ENCODE data around the gene TNNI3K.

The TNNI3K gene

DNA sequence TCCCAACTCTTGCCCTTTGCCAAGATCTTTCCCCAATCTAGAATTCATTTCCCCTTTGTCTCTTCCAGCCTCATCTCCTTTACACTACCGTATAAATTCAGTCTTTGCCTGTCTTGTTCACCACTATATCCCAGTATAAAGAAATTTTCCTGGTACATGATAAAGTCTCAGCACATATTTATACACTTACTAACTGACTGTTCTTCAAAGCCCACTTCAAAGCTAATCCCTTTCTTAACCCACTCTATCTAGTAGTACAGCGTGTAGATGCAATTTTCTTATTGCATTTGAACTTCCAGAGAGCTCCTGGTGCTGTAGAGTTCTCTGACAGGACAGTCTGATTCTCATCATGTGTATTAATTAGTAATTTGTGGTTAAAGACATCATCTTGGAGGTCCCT is 199.1 kb downstream of the TNNI3K start:
- DNase-seq (ENCODE audit: low read depth): no peak

DNA sequence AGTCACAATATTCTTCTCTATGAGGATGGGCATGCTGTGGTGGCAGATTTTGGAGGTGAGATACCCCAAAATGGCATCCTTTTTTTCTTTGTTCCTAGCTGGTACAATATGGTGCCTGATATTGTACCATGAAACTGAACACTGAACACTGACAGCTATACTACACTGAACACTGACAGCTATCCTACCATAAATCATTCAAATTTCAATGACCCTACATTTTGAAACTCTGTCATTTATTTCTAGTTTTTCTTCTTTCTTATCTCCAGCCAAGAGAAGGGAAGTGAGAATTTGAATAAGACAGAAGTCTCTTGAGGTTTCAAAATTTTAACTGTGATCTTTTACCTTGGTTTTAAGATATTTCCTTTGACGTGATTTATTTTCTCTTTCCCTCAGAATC is 200.9 kb downstream of the TNNI3K start:
- no peak for DNase-seq (ENCODE audit: low read depth)

DNA sequence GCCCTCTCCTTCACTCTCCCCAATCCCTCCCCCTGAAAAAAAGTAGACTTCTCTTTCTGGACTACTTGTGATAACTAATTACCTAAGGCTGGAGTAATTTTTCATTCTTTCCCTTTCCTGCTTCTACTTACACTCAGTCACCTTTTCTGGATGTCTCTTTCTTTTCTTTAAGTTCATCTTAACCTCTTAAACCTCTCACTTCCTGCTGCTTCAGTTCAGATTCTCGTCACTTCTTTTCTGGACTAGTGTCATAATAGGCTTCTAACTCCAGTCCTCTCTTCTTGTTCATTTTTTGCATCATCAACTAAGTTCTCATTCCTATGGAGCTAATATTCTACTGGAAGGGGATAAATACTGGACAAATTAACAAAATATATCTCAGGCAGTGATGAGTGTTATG is 201.8 kb downstream of the TNNI3K start:
- DNase-seq (ENCODE audit: low read depth): no peak

DNA sequence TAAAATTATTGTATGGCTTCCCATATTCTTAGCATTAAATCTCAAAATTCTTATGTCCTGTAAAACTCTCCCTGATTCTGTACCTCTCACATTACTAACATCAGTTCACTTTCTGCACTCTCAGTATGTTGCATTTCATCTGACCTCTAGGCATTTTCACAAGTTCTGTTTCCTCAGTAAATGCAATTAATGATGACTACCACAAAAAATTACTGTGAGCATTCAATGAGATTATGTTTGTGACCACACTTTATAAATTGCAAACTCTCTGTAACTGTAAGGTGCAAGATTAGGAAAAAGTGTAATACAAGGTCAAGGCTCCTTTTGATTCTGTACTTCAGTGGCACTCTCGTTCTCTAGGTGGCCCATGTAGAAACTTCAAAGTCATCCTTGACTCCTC is 216.8 kb downstream of the TNNI3K start:
- no peak for DNase-seq (ENCODE audit: low read depth)

DNA sequence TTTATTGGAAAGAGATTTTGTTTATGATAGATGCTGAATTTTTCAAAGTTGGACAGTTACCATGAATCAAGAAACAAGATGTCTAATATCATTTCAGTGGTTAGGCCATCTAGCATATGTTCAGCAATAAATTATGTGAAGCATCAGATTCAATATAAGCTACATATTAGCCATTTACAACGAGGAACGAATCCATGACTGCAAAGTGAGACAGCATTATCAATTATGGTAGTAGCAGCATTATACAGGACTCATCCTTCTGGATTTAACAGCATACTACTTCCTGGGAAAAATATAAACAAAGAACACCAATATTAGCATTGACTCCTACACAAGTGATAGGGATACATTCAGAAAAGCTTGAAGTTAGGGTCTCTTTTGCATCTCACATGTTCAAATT is 218.1 kb downstream of the TNNI3K start:
- no peak for DNase-seq (ENCODE audit: low read depth)

DNA sequence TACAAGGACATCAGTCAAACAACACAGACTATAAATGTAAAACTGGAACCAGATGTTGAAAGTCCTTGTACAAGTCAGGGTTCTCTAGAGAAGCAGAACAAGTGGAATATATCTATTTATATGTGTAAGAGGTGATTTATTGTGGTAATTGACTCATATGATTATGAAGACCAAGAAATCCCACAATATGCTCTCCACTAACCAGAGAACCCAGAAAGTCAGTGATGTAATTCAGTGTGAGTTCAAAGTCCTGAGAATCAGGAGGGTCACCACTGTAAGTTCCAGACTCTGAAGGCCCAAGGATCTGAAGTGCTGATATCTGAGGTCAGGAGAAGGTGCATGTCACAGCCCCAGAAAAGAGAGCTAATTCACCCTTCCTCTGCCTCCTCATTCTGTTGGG is 220.2 kb downstream of the TNNI3K start:
- no peak for DNase-seq (ENCODE audit: low read depth)

DNA sequence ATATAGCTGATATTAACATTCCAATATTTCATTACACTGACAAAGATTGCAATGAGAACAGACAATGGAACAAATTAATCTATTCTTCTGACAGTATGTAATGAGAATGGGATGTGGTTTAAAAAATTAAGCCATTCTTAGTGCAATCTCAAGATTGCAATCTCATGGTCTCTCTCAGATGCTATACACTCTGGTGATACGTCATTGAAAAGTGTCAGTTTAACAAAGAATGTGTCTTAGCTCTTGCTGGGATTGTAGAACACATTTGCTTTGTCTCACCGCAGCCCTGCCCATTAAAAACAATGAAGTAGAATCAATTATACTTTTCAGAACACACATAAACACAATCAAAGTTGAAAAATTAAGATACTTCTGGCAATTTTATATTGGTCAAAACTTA is 222.1 kb downstream of the TNNI3K start:
- no peak for DNase-seq (ENCODE audit: low read depth)

DNA sequence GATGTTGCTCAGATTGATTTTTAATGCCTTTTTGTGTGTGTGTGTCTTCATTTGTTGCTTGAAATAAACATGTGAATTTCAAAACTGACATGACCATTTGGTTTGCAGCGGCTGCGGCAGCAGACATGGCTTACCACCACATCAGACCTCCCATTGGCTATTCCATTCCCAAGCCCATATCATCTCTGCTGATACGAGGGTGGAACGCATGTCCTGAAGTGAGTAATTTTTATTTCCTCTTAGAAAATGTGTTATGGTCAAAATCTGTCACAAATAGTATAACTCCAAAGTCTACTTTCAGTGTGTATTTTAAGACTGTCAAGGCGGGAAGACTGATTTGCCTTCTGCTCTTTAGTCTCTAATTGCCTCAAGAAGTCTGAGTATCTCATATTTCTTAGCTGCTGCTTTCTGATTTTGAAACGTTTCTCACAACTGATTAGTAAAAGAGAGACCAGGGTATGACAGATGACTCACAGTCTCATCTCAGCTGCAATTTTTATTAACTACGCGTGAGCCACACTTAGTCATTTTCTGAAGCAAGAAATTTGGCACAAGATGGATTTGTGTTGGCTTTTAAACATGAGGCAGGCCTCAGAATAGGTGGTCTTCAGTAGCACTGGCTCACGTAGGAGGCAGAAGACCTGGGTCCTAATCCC is 228.3 kb downstream of the TNNI3K start:
- no peak for DNase-seq (ENCODE audit: low read depth)

DNA sequence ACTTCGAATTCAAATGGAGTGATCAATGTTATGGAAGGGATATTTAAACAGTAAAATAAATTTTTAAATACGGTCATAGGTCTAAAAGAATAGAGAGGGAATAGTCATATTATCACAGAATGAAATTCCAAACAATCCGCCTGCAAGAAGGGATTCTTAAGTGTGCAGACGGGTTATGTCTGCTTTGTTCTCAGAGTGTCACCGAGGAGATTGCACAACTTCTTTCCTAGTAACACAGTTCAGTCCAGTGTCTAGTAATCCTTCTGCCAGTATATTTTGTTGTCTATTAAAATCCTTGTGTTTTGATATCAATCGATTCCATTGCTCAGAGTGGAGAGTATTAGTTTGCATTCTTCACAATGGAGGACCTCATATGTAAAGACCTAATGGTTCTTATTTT is 228.8 kb downstream of the TNNI3K start:
- no peak for DNase-seq (ENCODE audit: low read depth)

DNA sequence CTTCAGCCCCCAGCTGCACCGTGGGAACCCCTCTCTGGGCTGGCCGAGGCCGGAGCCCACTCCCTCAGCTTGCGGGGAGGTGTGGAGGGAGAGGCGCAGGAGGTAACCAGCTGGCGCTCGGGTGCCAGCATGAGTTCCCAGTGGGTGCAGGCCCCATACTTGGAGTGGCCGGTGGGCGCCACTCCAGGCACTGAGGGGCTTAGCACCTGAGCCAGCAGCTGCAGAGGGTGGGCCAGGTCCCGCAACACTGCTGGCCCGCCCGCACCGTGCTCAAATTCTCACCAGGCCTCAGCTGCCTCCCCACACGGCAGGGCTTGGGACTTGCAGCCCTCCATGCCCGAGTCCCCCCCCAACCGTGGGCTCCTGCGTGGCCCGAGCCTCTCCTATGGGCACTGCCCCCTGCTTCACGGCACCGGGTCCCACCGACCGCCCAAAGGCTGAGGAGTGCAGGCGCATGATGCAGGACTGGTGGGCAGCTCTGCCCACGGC is 230.1 kb downstream of the TNNI3K start:
- no peak for DNase-seq (ENCODE audit: low read depth)

DNA sequence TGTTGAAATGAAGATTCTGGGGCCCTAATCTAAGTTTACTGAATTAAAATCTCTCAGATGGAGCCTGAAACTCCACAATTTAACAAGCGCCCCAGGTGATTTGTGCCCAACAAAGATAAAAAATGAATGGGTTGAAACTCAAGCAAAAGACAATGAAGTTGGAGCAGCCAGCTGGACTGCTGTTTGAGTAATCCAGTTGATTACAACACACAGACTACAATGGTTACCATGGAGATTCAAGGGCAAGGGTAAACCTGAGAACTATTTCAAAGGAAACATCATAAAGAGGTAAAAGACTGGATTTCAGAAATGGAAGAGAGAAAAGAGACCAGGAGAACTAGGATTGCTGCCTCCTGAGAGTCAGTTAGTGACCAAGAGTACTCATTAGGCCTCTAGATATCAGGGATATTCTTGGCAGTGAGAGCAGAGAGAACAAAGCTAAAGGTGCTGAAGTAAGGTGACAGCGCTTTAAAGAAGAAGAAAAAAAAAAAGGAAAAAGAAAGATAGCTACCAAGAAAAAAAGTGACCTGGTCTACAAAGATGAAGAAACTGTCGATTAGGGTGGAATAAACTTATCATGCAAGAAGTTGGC is 232.7 kb downstream of the TNNI3K start:
- DNase-seq (ENCODE audit: low read depth): no peak

DNA sequence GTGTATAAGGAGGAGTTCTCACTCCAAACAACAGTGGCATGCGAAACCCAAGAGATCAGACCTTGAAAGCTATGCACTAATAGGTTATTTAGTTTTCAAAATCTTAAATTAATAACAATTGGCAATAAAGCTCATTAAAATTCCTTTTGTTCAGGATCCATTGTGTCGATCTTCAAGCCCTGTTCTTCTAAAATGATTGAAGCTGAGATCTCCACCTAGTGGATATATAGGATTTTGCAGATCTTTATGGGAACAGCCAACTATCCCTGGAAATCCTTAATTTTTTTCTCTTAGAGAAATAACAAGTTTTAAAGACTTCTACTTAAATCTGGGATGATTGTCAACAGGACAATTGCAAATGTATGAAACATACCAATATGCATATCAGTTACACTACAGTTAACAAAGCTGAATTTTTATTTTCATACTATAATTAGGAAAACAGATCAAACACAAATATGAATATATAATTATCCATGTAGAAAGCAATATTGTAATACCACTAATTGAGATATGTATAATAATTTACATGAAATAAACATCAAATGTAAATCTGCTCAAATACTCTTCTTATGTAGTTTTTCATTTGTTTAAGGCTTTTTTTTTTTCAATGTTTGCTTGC is 233.9 kb downstream of the TNNI3K start:
- no peak for DNase-seq (ENCODE audit: low read depth)

DNA sequence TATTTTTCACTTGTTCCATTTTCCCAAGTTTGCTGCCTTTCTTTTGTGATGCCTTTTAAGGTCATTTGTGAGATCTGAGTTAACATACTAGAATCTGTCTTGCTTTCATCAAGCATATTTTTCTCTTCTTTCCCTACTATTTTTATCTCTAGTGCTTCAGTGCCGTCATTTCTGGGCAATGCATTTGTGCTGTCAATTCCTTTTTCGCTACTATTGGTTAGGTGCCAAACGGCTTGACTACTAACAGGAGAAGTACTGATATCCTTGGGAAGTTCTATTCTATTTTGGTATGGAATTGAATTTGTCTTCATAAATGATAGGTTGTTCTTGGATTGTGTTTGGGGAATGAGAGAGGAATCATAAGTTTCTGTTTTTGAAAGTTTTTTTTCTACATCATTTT is 235.1 kb downstream of the TNNI3K start:
- no peak for DNase-seq (ENCODE audit: low read depth)

DNA sequence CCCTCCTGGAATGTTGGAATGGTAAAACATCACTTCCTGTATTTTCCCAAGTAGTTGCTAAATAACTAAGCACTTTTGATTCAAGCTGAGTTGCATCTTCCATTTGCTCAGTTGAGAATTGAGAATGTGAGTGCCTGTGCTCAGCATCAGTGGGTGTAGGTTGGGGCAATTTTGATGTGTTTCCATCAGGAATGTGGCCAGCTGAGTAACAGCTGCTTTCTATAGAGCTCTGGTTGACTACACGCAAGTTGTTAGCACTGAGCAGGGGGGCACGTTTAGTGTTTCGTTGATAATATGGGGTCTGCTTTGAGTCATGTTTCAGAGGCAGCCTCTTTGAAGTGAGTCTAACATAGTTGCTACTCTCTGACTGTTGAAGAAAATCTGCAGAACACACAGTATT is 235.7 kb downstream of the TNNI3K start:
- DNase-seq (ENCODE audit: low read depth): no peak

DNA sequence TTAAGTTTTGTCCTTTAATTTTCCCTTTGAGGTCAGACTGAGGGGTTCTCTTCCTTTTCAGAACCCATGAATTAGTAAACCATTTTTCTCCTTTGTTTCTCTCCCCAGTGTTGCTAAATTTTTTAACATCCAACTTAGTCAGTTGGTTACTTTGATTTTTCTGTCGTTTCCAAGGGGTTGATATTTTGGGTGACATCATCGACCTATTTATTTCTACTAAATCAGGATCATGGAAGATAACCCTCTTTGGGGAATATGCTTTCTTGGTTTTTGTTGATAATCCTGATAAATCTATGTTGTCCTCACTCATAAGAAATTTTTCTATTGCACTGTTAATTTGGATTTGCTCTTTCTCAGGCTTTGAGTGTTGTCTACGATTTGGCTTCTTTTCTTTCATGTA is 236.3 kb downstream of the TNNI3K start:
- DNase-seq (ENCODE audit: low read depth): no peak

DNA sequence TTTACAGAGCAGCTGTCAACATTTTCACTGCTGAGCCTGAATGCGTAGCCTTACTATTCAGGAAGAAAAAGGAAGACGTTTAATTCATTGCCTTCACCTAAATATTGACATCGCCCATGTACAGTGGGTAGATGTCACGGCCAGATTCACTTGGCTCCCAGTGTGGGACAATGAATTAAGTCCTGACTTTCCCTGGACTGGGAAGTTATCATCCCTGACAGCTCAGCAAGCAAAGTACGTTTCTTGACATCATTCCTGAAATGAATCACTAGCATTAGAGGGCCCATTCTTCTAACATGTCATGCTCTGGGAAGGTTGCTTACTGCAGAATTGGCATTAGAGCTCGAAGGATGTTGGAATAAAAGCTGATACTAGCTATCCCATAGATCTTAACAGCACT is 239.4 kb downstream of the TNNI3K start:
- no peak for DNase-seq (ENCODE audit: low read depth)

DNA sequence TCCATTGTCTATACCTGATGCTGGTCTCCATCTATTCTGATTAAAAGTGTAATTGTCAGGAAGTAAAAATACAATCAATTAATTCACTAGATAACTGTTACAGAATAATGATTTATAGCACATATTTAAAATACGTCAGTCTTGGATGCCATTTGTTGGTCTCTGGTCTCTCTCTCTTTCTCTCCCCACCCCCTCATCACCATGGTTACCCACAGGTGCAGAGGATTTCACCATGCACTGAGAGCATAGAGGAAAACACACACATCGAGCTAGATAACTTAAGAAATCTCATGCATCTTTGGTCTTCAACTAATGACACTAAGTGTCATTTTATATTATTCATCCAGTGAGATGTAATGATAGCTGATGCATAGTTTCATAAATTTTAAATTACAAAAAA is 243.8 kb downstream of the TNNI3K start:
- DNase-seq (ENCODE audit: low read depth): no peak

DNA sequence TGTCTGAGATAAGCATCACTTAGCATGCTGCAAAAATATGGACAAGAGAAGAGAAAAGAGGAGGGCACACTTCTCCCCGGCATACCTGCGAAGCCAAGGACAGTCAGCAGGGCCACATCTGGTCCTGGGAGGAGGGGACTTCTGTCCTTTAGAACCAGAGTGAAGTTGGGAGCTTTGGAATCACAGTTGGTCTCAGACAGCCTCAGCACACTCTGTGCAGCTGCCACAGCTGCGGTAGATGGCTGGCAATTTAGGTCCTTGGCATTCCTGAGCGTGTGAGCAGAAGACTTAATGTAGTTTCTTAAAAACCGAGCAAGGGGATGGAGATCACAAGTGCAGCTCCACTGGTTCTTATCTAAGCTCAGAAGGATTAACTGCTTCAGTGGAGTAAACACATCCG is 244.9 kb downstream of the TNNI3K start:
- no peak for DNase-seq (ENCODE audit: low read depth)

DNA sequence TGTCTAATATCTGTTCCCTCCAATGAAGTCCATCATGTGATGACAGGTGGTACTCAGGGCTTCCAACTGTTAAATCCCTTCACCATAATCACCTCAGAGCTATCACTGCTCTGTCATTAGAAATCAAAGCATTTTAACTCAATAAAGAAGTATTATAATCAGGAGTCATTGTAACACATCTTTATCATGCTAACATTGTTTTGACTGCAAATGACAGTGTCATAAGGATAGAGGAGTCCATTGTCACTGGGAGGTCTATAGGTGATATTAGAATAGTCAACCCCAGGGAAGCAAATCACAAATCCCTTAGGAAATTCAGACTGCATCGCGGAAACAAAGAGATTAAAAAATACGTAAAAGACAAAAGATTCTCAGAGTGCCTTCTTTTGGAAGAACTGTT is 246.4 kb downstream of the TNNI3K start:
- no peak for DNase-seq (ENCODE audit: low read depth)

DNA sequence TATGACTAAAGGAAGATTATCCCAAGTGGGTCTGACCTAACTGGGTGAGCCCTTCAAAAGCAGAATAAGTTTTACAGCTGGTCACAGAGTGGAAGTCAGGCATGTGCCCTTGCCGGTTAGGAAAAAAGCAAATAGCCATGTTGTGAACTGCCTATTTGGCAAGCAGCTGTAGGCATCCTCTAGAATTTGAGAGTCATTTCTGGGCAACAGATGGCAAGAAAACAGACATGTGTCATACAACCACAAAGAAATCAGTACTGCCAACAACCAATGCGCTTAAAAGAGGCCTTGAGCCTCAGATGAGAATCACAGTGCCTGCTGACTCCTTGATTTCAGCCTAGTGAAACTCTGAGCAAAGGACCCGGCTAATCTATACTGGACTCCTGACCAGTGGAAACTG is 250.4 kb downstream of the TNNI3K start:
- DNase-seq (ENCODE audit: low read depth): no peak

DNA sequence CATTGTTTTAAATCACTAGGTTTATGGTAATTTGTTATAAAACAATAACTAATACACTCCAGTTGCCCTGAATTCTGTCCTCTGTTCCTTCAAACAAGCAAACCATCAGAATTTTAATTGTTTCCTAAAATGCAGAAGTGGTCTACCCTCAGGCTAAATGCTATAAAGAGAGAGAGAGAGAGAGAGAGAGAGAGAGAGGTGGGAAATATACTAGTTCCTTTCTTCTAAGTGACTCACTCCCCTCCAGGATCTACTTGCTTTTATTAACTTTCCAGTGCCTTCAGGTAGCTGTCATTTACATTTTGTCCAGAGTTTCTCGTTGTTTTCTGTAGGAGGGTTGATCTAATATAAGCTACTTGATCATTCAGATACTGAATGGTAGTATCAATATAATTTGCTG is 250.8 kb downstream of the TNNI3K start:
- DNase-seq (ENCODE audit: low read depth): no peak

DNA sequence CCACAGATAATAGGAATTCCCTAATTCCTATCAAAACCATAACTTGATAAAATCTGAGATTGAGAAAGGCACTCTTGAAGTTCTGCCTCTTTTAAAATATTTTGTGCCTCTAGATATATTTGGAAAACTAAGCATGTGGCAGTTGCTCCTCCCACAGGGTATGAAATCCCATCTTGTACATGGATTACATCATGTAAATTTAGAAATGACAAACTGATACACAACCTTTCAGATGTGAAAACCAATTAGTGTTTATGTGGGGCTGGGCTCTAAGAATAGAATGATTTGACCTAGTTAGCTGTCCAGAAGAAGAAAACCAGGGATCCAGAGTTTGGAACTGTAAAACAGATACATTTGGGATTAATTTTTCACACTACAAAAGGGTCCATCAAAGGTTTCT is 261.5 kb downstream of the TNNI3K start:
- no peak for DNase-seq (ENCODE audit: low read depth)

DNA sequence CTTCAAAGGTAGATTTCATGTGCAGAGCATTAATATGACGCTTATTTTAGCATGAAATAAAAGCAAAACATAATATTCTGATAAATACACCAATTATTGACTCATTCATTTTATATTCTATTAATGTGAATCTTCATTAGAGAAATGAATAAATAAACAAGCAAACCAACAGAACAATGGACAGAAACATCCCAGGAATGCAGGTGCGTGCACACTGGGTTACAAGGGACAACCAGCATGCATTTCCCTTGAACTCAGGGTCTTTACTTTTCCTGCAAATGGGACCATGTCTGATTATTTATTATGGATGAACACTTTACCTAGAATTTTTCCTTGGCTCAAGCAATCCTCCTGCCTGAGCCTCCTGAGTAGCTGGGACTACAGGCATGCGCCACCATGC is 263.7 kb downstream of the TNNI3K start:
- no peak for DNase-seq (ENCODE audit: low read depth)

DNA sequence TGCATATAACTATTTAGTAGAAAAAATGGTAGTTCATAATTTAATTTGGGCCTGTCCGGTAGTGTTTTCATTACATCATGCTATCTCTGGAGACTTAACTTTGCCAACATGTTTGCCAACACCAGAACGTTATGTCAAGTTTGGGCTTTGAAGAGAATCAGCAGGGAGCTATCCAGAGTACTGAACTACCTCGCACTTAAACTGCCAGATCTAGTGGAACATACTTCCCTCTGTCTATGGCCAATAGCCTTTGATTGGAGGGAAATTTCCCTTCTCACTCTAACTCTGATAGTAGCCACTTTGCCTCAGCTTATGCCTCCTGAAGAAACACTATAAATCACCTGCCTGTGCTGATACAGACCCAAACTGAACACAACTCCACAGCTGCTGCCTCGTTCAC is 267.2 kb downstream of the TNNI3K start:
- no peak for DNase-seq (ENCODE audit: low read depth)
